ENCODE data around the gene ECHDC1.

ECHDC1 gene

DNA sequence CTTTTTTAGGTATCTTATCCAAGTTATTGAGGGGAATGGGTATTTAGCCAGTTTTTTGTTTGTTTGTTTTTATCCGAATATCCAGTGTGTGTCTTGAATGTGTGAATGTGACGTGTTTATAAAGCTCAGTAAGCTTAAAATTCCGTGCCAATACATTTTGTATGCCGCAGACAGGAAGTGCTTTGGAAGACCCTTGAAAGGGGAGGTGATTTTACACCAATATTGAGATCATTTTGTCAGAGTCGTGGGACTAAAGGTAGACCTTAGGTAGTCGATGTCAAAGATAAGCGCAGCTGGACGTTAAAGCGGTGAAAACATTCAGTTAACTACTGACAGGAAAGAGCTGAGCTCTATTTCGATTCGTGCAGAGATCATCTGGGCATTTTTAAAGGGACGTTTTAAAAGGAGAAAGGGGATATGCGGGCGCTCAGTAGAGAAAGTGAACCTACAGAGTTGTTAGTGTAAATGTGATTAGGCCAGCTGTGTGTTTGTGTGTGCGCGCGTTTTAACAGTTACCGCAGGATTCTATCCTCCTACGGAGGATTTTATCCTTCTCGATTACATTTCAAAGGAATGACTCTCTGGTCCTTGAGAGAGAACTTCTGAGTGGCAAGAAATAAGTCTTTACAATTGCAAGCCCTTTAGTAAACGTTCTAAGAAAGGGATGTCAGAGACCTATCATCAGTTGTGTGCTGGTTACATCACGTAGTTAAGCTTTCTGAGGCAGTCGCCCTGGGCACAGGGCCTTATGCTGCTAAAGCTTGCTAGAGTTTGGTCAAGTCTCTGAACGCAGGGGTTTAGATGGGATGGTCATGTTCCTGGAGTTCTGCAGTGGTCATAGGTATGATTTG, 625 bp upstream of the ECHDC1 start:
- TF ChIP-seq TAF1 (IDR thresholded peaks at IDR 0.05; ENCODE audit: low read depth): no peak

DNA sequence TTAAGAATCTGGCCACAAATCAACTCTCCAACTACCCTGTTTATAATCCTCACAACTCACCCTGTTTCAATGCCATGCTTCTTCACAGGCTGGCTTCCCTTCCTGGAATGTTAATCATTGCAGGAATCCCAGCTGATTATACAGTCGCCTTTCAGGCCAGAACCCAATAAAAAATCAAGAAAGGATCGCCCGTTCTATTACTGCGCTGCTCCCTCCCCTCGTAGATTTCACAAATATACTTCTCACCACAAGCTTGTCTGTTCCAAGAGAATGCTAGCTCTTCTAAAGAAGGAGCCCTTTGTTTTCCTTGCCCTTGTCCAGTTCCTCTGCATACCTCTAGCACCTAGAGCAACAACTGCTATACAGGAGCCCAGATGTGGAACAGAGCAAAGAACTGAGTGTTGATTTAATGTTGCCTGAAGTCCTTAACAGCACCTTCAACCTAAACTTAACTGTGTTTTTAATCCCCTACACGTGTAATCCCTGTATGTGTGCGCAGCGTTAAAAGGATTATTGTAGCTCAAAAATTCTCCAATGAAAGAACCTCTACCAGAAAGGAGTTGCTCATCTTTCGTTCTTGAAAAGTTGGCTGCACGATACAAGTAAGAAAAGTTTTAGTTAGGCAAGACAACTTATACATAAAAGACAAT, 988 bp downstream of the ECHDC1 start:
- TF ChIP-seq, protein P1, sequence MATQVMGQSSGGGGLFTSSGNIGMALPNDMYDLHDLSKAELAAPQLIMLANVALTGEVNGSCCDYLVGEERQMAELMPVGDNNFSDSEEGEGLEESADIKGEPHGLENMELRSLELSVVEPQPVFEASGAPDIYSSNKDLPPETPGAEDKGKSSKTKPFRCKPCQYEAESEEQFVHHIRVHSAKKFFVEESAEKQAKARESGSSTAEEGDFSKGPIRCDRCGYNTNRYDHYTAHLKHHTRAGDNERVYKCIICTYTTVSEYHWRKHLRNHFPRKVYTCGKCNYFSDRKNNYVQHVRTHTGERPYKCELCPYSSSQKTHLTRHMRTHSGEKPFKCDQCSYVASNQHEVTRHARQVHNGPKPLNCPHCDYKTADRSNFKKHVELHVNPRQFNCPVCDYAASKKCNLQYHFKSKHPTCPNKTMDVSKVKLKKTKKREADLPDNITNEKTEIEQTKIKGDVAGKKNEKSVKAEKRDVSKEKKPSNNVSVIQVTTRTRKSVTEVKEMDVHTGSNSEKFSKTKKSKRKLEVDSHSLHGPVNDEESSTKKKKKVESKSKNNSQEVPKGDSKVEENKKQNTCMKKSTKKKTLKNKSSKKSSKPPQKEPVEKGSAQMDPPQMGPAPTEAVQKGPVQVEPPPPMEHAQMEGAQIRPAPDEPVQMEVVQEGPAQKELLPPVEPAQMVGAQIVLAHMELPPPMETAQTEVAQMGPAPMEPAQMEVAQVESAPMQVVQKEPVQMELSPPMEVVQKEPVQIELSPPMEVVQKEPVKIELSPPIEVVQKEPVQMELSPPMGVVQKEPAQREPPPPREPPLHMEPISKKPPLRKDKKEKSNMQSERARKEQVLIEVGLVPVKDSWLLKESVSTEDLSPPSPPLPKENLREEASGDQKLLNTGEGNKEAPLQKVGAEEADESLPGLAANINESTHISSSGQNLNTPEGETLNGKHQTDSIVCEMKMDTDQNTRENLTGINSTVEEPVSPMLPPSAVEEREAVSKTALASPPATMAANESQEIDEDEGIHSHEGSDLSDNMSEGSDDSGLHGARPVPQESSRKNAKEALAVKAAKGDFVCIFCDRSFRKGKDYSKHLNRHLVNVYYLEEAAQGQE (IDR thresholded peaks at IDR 0.05; ENCODE audit: low read depth): no peak
- TF ChIP-seq TEAD4 (IDR thresholded peaks at IDR 0.05): no peak
- no peak for TF ChIP-seq RAD21 (IDR thresholded peaks at IDR 0.05; ENCODE audit: low read depth)
- no peak for TF ChIP-seq EGR1 (IDR thresholded peaks at IDR 0.05)
- no peak for TF ChIP-seq EP300 (IDR thresholded peaks at IDR 0.05; ENCODE audit: borderline replicate concordance)

DNA sequence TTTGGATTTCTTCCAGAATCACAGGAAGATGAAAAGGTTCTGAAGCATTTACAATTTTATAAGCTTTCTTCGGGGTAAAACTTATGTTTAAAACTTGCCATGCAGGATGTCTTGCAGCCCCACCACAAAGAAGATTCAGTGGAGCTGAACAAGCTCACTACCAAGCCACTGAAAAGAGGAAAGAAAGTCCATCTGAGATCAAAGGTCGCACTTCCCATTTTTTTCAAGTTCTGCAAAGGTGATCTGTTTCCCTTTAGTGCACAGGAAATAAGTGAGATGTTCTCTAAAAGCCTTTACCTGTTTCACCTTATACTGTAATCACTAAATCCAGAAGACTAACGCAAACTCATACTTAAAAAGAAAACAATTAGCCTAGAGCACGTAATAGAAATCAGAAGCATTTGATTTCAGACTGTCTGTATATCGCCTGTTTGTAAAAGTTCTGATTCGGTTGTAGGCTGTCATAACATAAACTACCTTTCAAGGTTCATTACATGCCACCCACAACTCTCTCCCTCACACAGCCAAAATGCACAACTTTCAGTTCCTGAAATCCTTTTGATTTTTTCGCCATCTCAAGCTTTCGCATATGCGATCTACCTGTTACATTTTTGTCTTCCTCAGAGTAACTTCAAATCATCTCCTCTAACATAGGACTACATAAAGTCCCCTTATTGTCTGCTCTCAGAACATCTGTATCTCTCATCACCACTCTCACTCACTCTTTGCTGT, 1.8 kb downstream of the ECHDC1 start:
- no peak for TF ChIP-seq EGR1 (IDR thresholded peaks at IDR 0.05)
- no peak for TF ChIP-seq RAD21 (IDR thresholded peaks at IDR 0.05; ENCODE audit: low read depth)
- TF ChIP-seq, protein P2, sequence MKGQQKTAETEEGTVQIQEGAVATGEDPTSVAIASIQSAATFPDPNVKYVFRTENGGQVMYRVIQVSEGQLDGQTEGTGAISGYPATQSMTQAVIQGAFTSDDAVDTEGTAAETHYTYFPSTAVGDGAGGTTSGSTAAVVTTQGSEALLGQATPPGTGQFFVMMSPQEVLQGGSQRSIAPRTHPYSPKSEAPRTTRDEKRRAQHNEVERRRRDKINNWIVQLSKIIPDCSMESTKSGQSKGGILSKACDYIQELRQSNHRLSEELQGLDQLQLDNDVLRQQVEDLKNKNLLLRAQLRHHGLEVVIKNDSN (IDR thresholded peaks at IDR 0.05): no peak
- TF ChIP-seq, protein P3, sequence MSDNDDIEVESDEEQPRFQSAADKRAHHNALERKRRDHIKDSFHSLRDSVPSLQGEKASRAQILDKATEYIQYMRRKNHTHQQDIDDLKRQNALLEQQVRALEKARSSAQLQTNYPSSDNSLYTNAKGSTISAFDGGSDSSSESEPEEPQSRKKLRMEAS (IDR thresholded peaks at IDR 0.05): no peak
- TF ChIP-seq EP300 (IDR thresholded peaks at IDR 0.05; ENCODE audit: borderline replicate concordance): no peak
- TF ChIP-seq YY1 (IDR thresholded peaks at IDR 0.05; ENCODE audit: low read depth): no peak
- no peak for TF ChIP-seq TCF12 (IDR thresholded peaks at IDR 0.05; ENCODE audit: low read depth)
- no peak for TF ChIP-seq CEBPB (IDR thresholded peaks at IDR 0.05)
- TF ChIP-seq TAF1 (IDR thresholded peaks at IDR 0.05; ENCODE audit: low read depth): no peak
- TF ChIP-seq, protein P1 (IDR thresholded peaks at IDR 0.05; ENCODE audit: low read depth): no peak
- no peak for TF ChIP-seq ZBTB7A (IDR thresholded peaks at IDR 0.05; ENCODE audit: low read depth)
- no peak for TF ChIP-seq NFIC (IDR thresholded peaks at IDR 0.05)
- TF ChIP-seq FOXM1 (IDR thresholded peaks at IDR 0.05; ENCODE audit: borderline replicate concordance, low read depth): no peak

DNA sequence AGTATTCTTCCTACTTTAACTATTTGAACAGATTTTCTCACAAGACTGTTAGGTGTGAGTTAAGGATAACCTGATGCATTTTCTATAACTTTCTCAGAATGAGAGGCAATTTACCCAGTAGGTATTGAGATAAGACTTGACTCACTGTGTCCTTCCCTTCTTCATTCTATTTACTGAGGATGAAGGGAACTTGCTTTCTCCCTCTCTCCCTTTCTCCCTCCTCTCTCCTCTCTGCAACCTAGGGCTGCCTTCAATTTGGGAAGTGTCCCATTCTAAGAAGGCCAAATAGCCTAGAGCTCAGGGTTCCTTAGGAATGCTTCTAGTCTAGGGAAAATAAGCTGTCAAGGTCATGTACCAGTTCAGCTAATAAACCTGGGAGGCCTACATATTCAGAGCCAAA, 3.2 kb downstream of the ECHDC1 start:
- TF ChIP-seq, protein P2 (IDR thresholded peaks at IDR 0.05): no peak
- TF ChIP-seq RAD21 (IDR thresholded peaks at IDR 0.05; ENCODE audit: low read depth) (no peak), FOXM1 (IDR thresholded peaks at IDR 0.05; ENCODE audit: borderline replicate concordance, low read depth) (no peak), TEAD4 (IDR thresholded peaks at IDR 0.05) (no peak), TAF1 (IDR thresholded peaks at IDR 0.05; ENCODE audit: low read depth) (no peak), CEBPB (IDR thresholded peaks at IDR 0.05) (no peak), EGR1 (IDR thresholded peaks at IDR 0.05) (no peak), EP300 (IDR thresholded peaks at IDR 0.05; ENCODE audit: borderline replicate concordance) (no peak), ZBTB7A (IDR thresholded peaks at IDR 0.05; ENCODE audit: low read depth) (no peak), YY1 (IDR thresholded peaks at IDR 0.05; ENCODE audit: low read depth) (no peak), CREB1 (IDR thresholded peaks at IDR 0.05; ENCODE audit: low read depth) (no peak), NFIC (IDR thresholded peaks at IDR 0.05) (no peak), TCF12 (IDR thresholded peaks at IDR 0.05; ENCODE audit: low read depth) (no peak)
- TF ChIP-seq, protein P1 (IDR thresholded peaks at IDR 0.05; ENCODE audit: low read depth): no peak
- TF ChIP-seq, protein P3 (IDR thresholded peaks at IDR 0.05): no peak
